Neutrophil (primary cell): ENCODE data around the gene MYT1.

Experiments used
- H3K27ac ChIP-seq: fragments of 200-600 bp; sonication (generic); 2 replicates; pipeline ENCODE4 v1.5.1; 2016; ENCODE audit warnings: mild to moderate bottlenecking, moderate library complexity
- H3K27me3 ChIP-seq: fragments of 200-600 bp; sonication (generic); 2 replicates; pipeline ENCODE4 v1.6.0; 2016; ENCODE audit warnings: mild to moderate bottlenecking
- H3K36me3 ChIP-seq: fragments of 200-600 bp; sonication (generic); 2 replicates; pipeline ENCODE4 v1.5.1; 2017
- H3K4me1 ChIP-seq, 2 experiments: fragments of 200-600 bp in 1 of 2; sonication (generic) in 1 of 2; 1 replicate in 1 of 2; 2 replicates in 1 of 2; pipeline versions ENCODE4 v1.5.1 to v1.6.1; 2013 to 2016; ENCODE audit warnings: low read depth in 1 of 2, low read length in 1 of 2, mild to moderate bottlenecking in 1 of 2, moderate library complexity in 1 of 2; ENCODE audit not compliant: control insufficient read depth in 1 of 2, insufficient read depth in 1 of 2
- H3K4me3 ChIP-seq, 2 experiments: fragments of 200-600 bp in 1 of 2; sonication (generic) in 1 of 2; 1 replicate in 1 of 2; 2 replicates in 1 of 2; pipeline ENCODE4 v1.5.1; 2013 to 2016; ENCODE audit warnings: low read depth in 1 of 2, low read length in 1 of 2, mild to moderate bottlenecking in 1 of 2, moderate library complexity in 1 of 2
- H3K9me3 ChIP-seq: fragments of 200-600 bp; sonication (generic); 2 replicates; pipeline ENCODE4 v1.5.1; 2016
- TF ChIP-seq, protein P1 (sequence below): fragments of 200-600 bp; sonication (generic); IDR thresholded peaks from 2 replicates; pipeline ENCODE4 v1.5.1; 2016; ENCODE audit warnings: antibody characterized with exemption

The MYT1 gene

DNA sequence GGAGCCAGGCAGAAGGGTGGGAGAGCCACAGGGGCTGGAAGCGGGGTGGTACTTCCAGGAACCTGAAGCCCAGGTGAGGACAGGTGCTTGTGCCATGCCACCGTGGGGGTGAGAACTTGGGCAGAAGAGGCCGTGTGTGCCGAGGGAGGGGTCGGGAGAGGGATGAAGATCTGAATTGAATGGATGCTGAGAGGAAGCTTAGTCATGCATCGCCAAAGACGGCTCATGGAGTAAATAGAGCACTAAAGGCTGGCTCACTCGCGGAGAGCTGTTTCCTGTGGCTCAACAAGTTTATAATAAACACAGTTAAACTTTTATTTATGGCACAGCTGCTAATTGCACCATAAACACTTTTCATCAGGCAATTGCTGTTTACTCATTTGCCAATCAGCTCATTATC, 21.7 kb upstream of the MYT1 start:
- Histone ChIP-seq H3K4me3 (no peak overlapping the region), H3K27ac (no peak overlapping the region), H3K9me3 (no peaks in the 10 kb centered on the region), H3K4me1 (no peaks in the 10 kb centered on the region), H3K27me3 (peaks cover 10% of the 10 kb centered on the region), H3K36me3 (no peaks in the 10 kb centered on the region)
- TF ChIP-seq, protein P1, sequence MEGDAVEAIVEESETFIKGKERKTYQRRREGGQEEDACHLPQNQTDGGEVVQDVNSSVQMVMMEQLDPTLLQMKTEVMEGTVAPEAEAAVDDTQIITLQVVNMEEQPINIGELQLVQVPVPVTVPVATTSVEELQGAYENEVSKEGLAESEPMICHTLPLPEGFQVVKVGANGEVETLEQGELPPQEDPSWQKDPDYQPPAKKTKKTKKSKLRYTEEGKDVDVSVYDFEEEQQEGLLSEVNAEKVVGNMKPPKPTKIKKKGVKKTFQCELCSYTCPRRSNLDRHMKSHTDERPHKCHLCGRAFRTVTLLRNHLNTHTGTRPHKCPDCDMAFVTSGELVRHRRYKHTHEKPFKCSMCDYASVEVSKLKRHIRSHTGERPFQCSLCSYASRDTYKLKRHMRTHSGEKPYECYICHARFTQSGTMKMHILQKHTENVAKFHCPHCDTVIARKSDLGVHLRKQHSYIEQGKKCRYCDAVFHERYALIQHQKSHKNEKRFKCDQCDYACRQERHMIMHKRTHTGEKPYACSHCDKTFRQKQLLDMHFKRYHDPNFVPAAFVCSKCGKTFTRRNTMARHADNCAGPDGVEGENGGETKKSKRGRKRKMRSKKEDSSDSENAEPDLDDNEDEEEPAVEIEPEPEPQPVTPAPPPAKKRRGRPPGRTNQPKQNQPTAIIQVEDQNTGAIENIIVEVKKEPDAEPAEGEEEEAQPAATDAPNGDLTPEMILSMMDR: no peak

DNA sequence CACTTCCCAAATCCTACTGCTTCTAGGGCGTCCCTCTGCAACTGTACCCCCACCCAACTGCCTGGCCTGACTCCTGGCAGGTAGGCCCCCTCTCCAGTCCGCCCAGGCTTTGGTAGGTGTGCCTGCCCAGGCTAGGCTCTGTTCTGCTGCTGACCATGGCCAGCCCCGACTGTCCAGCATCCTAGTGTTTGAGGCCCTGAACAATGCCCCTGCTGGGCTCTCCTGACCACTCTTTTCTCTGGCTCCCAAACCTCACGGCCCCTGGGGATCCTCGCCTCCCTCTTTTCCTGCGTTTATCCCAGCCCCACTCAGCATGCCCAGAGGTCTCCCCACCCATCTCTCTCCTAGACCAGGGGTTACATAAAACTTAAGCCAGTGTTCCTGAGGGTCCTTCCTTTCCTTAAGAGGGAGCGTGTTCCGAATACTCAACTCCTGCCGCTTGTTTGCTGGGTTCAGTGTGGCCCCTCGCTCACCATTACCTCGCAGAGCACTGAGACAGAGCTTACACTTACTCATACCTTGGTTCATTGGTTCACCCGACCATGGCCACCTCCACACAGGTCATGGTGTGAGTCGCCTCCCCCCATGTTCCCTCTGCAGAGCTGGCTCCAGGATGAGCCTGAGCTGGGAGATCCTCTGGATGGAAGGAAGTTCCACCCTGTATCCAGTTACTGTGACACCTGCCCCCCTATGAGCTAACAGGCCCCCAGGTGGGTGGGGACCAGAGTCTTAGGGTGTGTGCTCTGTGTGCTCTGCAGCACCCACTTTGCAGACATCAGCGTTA, 21.0 kb upstream of the MYT1 start:
- Histone ChIP-seq H3K27me3 (peaks cover 10% of the 10 kb centered on the region), H3K4me1 (no peaks in the 10 kb centered on the region), H3K36me3 (no peaks in the 10 kb centered on the region), H3K4me3 (no peak overlapping the region), H3K27ac (no peak overlapping the region), H3K9me3 (no peaks in the 10 kb centered on the region)
- TF ChIP-seq, protein P1: no peak

- no peaks in the 10 kb centered on the region for H3K4me1 ChIP-seq
- no peak overlapping the region for H3K27ac ChIP-seq
- H3K36me3 ChIP-seq: no peaks in the 10 kb centered on the region
- H3K27me3 ChIP-seq: peaks cover 14% of the 10 kb centered on the region
- H3K9me3 ChIP-seq: no peaks in the 10 kb centered on the region
- TF ChIP-seq, protein P1: no peak
- no peak overlapping the region for H3K4me3 ChIP-seq
Observed at GRCh38 chr20:64144144-64144912, 19.9 kb upstream of the MYT1 start.

DNA sequence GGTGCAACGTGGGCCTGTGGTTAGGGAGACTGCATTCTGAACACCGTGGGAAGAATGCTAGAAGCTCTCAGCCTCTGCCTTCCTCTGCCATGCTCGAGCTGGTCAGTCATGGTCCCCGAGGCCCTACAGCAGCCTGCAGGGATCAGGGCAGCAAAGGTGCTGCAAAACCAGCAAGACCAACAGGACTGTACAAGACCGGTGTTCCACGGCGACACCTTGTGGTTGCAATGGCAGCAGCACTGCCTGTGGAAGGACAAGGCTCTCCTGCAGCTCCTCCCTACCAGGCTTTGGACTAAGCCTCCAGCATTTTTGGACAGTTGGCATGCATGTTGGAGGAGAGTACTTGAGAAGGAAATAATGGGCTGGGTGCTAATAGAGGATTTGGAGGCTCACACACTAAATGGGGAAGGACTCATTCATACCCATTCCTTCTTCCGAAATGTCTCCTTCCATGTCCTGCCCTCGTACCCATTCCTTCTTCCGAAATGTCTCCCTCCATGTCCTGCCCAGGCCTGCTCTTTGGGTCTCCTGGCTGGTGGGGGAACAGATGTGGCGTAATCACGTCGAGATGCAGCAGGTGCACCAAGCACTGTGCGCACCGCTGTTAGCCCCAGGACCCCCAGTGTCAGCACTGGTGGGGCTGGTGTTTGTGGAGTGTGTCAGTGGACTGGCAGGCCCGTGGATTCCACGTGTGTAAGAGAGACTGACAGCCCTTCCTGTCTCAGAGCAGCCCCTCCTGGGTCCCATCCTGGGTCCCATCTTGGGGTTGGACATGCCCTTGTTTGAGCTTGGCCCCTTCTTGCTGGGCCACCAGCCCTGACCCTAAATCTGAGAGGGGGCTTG, 18.6 kb upstream of the MYT1 start:
- no peaks in the 10 kb centered on the region for H3K36me3 ChIP-seq
- H3K27me3 ChIP-seq: peaks cover 14% of the 10 kb centered on the region
- H3K9me3 ChIP-seq: no peaks in the 10 kb centered on the region

More for the DNA sequence above, 18.6 kb upstream of the MYT1 start:
- no peak overlapping the region for H3K27ac ChIP-seq
- TF ChIP-seq, protein P1: no peak
- no peaks in the 10 kb centered on the region for H3K4me1 ChIP-seq
- H3K4me3 ChIP-seq: no peak overlapping the region
